HepG2 (cell line): ENCODE measurements around the gene CD164L2. TPM values are rescaled to one million over a fixed set of nuclear protein-coding genes. Genes with fewer than 3 reads are reported as not detected.

Source experiments
- ATAC-seq: fragments of 200-7000 bp; cut with Tn5 transposase; 3 replicates; pipeline ENCODE4 v1.9.1; 2020; ENCODE audit warnings: mild to moderate bottlenecking, moderate library complexity
- BruUV-seq: library from RNA; stranded (reverse); fragments of 400-500 nt; replicated peaks from 2 replicates; lab custom pipeline; 2021; lab: Mats Ljungman, UMichigan
- CTCF ChIA-PET: fragments of 300-600 bp; formaldehyde crosslinking; extraction: SDS; loops from one replicate; lab custom pipeline; 2021; ENCODE audit warnings: low total read pairs, inconsistent platforms, low intra/inter-chr PET ratio; lab: Yijun Ruan, JAX
- POLR2A ChIA-PET: fragments of 350-600 bp; sonication (Branson Sonifier 250); formaldehyde crosslinking; loops from one replicate; lab custom pipeline; 2020; ENCODE audit warnings: antibody characterized with exemption, inconsistent platforms; lab: Yijun Ruan, JAX
- DNase-seq: peaks from one replicate; pipeline ENCODE4 v3.0.0-alpha.2; 2015; ENCODE audit warnings: low spot score
- FAIRE-seq: peaks from 3 replicates; lab custom pipeline; 2011; peaks lifted over from hg19 to GRCh38; lab: Jason Lieb, UNC
- H2AFZ ChIP-seq: one replicate; pipeline ENCODE4 v1.6.1; 2011; ENCODE audit warnings: low read length, inconsistent platforms
- H3K27ac ChIP-seq: fragments of 300-600 bp; 3 replicates; pipeline ENCODE4 v1.8.0; 2011; ENCODE audit warnings: mixed run types, mild to moderate bottlenecking, mixed read lengths, low read length, inconsistent platforms; ENCODE audit not compliant: insufficient read depth; ENCODE audit errors: extremely low read length
- H3K27me3 ChIP-seq, 2 experiments: fragments of 200-600 bp in 1 of 2; 2 replicates in 1 of 2; 3 replicates in 1 of 2; pipeline versions ENCODE4 v1.6.0 to v1.8.0; 2011; ENCODE audit warnings: low read length in 2 of 2, mild to moderate bottlenecking in 2 of 2, moderate library complexity in 2 of 2, inconsistent platforms in 1 of 2; ENCODE audit not compliant: insufficient read depth in 2 of 2, control insufficient read depth in 1 of 2
- H3K36me3 ChIP-seq, 2 experiments: fragments of 200-600 bp in 1 of 2; replicated peaks in 1 of 2; 2 replicates in 1 of 2; 3 replicates in 1 of 2; pipeline versions ENCODE4 v1.5.1 to v1.8.0; 2011; ENCODE audit warnings: low read length in 2 of 2, inconsistent platforms in 1 of 2; ENCODE audit not compliant: insufficient read depth in 2 of 2, control insufficient read depth in 1 of 2
- H3K4me1 ChIP-seq: 2 replicates; pipeline ENCODE4 v1.5.1; 2012; ENCODE audit warnings: low read length, inconsistent platforms; ENCODE audit not compliant: insufficient read depth
- H3K4me2 ChIP-seq: 2 replicates; pipeline ENCODE4 v1.6.0; 2011; ENCODE audit warnings: low read depth, low read length, inconsistent platforms
- H3K4me3 ChIP-seq, 3 experiments: fragments of 200-600 bp in 1 of 3; sonication (generic), shearing (Covaris generic) in 1 of 3; replicated peaks in 1 of 3; 2 replicates each; pipeline ENCODE4 v1.5.1; 2011 to 2016; ENCODE audit warnings: low read length in 3 of 3, inconsistent platforms in 2 of 3, low read depth in 2 of 3, mild to moderate bottlenecking in 2 of 3, control low read depth in 1 of 3, mixed read lengths in 1 of 3; ENCODE audit not compliant: insufficient read depth in 1 of 3
- H3K79me2 ChIP-seq: one replicate; pipeline ENCODE4 v1.6.1; 2011; ENCODE audit warnings: low read length, inconsistent platforms; ENCODE audit not compliant: insufficient read depth
- H3K9ac ChIP-seq: 2 replicates; pipeline ENCODE4 v1.6.0; 2011; ENCODE audit warnings: mild to moderate bottlenecking, low read depth, low read length, inconsistent platforms; ENCODE audit not compliant: insufficient read depth
- H3K9me3 ChIP-seq: 2 replicates; pipeline ENCODE4 v1.5.1; 2012; ENCODE audit warnings: mild to moderate bottlenecking, low read length
- H4K20me1 ChIP-seq: 2 replicates; pipeline ENCODE4 v1.6.0; 2011; ENCODE audit warnings: inconsistent platforms, mild to moderate bottlenecking, low read length, moderate library complexity; ENCODE audit not compliant: insufficient read depth
- ARNT2 ChIP-seq: sonication (generic); formaldehyde crosslinking; IDR thresholded peaks from 2 replicates; pipeline ENCODE4 v1.8.0; 2022; ENCODE audit warnings: mild to moderate bottlenecking, low read depth, missing genetic modification reagents, moderate library complexity
- ATF1 ChIP-seq: IDR thresholded peaks from 2 replicates; pipeline ENCODE4 v1.6.1; 2016; ENCODE audit warnings: mild to moderate bottlenecking, control low read depth
- CBFB ChIP-seq: sonication (generic); formaldehyde crosslinking; IDR thresholded peaks from 2 replicates; pipeline ENCODE4 v1.4.0; 2020; ENCODE audit warnings: missing genetic modification reagents
- FOXM1 ChIP-seq: sonication (generic); formaldehyde crosslinking; IDR thresholded peaks from 2 replicates; pipeline ENCODE4 v1.5.0; 2020; ENCODE audit warnings: missing genetic modification reagents
- IRF2 ChIP-seq: IDR thresholded peaks from 2 replicates; pipeline ENCODE4 v1.6.1; 2018; ENCODE audit warnings: missing genetic modification reagents, missing compliant biosample characterization
- KDM6A ChIP-seq: IDR thresholded peaks from 2 replicates; pipeline ENCODE4 v1.6.1; 2016; ENCODE audit warnings: low read depth
- NBN ChIP-seq: fragments of 450-650 bp; conservative IDR thresholded peaks from 2 replicates; pipeline ENCODE4 v1.6.1; 2017
- NFIC ChIP-seq: IDR thresholded peaks from 2 replicates; pipeline ENCODE4 v1.6.1; 2012; ENCODE audit warnings: mild to moderate bottlenecking, low read length, inconsistent platforms
- RNF2 ChIP-seq: fragments of 450-650 bp; conservative IDR thresholded peaks from 2 replicates; pipeline ENCODE4 v1.6.1; 2016; ENCODE audit warnings: low read depth
- ZBTB3 ChIP-seq: sonication (generic); formaldehyde crosslinking; IDR thresholded peaks from 2 replicates; pipeline ENCODE4 v1.4.0; 2020; ENCODE audit warnings: low read depth, mild to moderate bottlenecking, moderate library complexity, missing genetic modification reagents, borderline replicate concordance
- ZFP36 ChIP-seq: fragments of 150-350 bp; IDR thresholded peaks from 2 replicates; pipeline ENCODE4 v1.6.1; 2018; ENCODE audit warnings: borderline replicate concordance, low read length, low read depth; ENCODE audit not compliant: partially characterized antibody
- WGBS: methylation state at CpG from one replicate; pipeline ENCODE4 v1.1.6; 2017; ENCODE audit warnings: low lambda C conversion rate; 5-methylcytosine and 5-hydroxymethylcytosine counted together
- in situ Hi-C: cut with HindIII; loops from 2 replicates; pipeline ENCODE4 v1.10.0; 2017; ENCODE audit warnings: low pct_unique_long_range_greater_than_20kb; ENCODE audit not compliant: extremely low pct_ligation_motif_present
- intact Hi-C: fragments of 100-400 bp; cut with micrococcal nuclease; formaldehyde crosslinking; loops from one replicate; pipeline ENCODE4 v1.10.0; 2022; ENCODE audit not compliant: unreplicated experiment
- polyA plus RNA-seq, 8 experiments: library from polyadenylated mRNA; depleted of rRNA in 3 of 8; stranded (reverse) in 7 of 8; unstranded in 1 of 8; fragments of >200 nt; fragmentation: Illumina TruSeq in 4 of 8; extraction: Trizol in 4 of 8; gene quantifications; 2 replicates each; pipeline versions ENCODE4 v1.2.1 to v1.2.3, GENCODE V29; 2011 to 2016; ENCODE audit warnings: low read depth in 4 of 8, missing spikeins in 1 of 8, mixed read lengths in 1 of 8; ENCODE audit not compliant: insufficient read depth in 1 of 8
- total RNA-seq, 5 experiments: library from RNA; depleted of rRNA; stranded (reverse); fragments of >200 nt; fragmentation: Illumina TruSeq; extraction: Trizol; gene quantifications; 2 replicates each; pipeline ENCODE4 v1.2.3, GENCODE V29; 2016; ENCODE audit warnings: low read depth in 1 of 5
- TF ChIP-seq, protein P1 (sequence below): fragments of 450-650 bp; IDR thresholded peaks from 2 replicates; pipeline ENCODE4 v1.6.1; 2016
- TF ChIP-seq, protein P2 (sequence below): sonication (generic); formaldehyde crosslinking; IDR thresholded peaks from 2 replicates; pipeline ENCODE4 v1.4.0; 2020; ENCODE audit warnings: missing genetic modification reagents

The CD164L2 gene
- total and polyA plus RNA-seq, 2 of the 13 experiments (the other 11 are each of a cell fraction or from before 2014, with no cell fraction given): not detected

DNA sequence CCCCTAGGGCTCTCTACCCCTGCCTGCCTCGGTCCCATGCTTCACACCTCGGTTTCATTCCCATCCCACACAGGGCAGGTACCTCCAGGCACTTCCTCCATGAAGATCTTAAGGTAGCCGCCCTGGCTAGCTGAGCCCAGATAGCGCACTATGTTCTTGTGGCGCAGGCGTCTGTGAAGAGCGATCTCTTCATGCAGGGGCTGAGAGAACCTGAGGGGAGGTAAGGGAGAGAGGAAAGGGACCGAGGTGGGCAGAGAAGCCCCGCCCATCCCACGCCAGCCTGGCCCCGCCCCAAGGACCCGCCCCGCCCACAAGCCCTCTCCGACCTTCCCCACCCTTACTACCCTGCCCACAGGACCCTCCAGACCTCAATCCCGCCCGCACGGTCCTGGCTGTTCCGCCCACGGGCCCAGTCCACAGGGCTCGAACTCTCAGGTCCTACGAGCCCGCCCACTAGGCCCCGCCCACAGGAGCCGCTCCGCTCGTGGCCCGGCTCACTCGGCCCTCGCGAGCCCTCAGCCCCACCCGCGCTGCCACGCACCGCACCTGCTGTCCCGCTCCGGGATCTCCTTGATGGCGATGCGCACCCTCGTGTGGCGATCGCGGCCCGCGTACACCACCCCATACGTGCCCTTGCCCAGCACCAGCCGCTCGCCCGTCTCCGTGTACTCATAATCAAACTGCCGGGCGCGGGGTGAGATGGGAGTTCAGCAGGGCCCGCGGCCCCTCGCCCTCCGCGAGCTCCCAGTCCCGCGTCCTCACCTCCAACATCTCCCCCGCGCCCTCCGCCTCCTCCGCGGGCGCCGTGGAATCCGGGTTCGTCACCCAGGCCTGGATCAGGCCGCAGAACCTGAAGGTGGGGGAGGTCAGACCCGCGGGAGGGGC lies 22.7 kb downstream of the CD164L2 start:
- H3K9ac ChIP-seq: no peak overlapping the region
- no peak overlapping the region for H3K27ac ChIP-seq
- H2AFZ ChIP-seq: no peak overlapping the region
- no peak overlapping the region for H3K4me2 ChIP-seq
- ATAC-seq (no peak), FAIRE-seq (no peak), DNase-seq (no peak)
- BruUV-seq: no TSS peak
- intact Hi-C loops (no loop called here), in situ Hi-C loops (no loop called here)
- ChIA-PET POLR2A (no interaction called here), CTCF (no interaction called here)
- 0 out of 5 replicates have a peak, but pooled peaks cover 0 to 2% of the 10 kb centered on the region in 2 experiments for H3K36me3 ChIP-seq
- H4K20me1 ChIP-seq: no peaks in the 10 kb centered on the region
- WGBS: 92% methylated on average over 62 of the region's 71 CpGs
- no peaks in the 10 kb centered on the region for H3K27me3 ChIP-seq
- no peak overlapping the region for H3K4me3 ChIP-seq
- H3K4me1 ChIP-seq: peaks cover 22% of the 10 kb centered on the region
- H3K9me3 ChIP-seq: no peaks in the 10 kb centered on the region
- H3K79me2 ChIP-seq: no peaks in the 10 kb centered on the region
- TF ChIP-seq IRF2: no peak
- TF ChIP-seq CBFB: no peak
- no peak for TF ChIP-seq ARNT2 (CRISPR knock-in tag)
- TF ChIP-seq NBN: no peak
- TF ChIP-seq RNF2: no peak
- TF ChIP-seq, all 625 proteins: peak for 0

DNA sequence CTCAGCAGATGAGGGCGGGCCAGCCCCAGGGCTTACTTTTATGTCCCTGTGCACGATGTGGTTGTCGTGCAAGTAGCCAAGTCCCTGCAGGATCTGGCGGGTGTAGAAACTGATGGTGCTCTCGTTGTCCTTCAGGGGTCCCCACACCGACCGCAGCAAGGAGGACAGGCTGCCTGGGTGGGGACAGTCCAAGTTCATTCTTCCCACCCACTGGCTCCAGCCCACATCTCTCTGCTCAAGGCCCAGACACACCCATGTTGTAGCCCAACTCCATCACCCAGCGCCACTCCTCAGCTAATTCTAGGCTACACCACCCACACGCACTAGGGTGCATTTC lies 23.3 kb downstream of the CD164L2 start:
- Histone ChIP-seq H3K9me3 (no peaks in the 10 kb centered on the region), H3K4me2 (no peak overlapping the region), H4K20me1 (no peaks in the 10 kb centered on the region), H3K4me1 (peaks cover 16% of the 10 kb centered on the region), H3K79me2 (no peaks in the 10 kb centered on the region), H3K9ac (no peak overlapping the region), H3K36me3 (0 out of 5 replicates have a peak, but pooled peaks cover 0 to 2% of the 10 kb centered on the region in 2 experiments), H3K27ac (no peak overlapping the region), H2AFZ (no peak overlapping the region), H3K27me3 (no peaks in the 10 kb centered on the region), H3K4me3 (no peak overlapping the region)
- ATAC-seq (no peak), FAIRE-seq (no peak), DNase-seq (no peak)
- WGBS: 94% methylated on average over 8 of the region's 9 CpGs
- no TSS peak for BruUV-seq
- in situ Hi-C loops: loop anchor here (5.0 kb wide), 1 partner anchor 33 kb away; the partner anchor contains the start of gene GPR3
- ChIA-PET CTCF (no interaction called here), POLR2A (no interaction called here)
- intact Hi-C loops: no loop called here
- no peak for TF ChIP-seq KDM6A (CRISPR knock-in tag)
- no peak for TF ChIP-seq ATF1
- TF ChIP-seq ZFP36: no peak
- TF ChIP-seq, protein P1, sequence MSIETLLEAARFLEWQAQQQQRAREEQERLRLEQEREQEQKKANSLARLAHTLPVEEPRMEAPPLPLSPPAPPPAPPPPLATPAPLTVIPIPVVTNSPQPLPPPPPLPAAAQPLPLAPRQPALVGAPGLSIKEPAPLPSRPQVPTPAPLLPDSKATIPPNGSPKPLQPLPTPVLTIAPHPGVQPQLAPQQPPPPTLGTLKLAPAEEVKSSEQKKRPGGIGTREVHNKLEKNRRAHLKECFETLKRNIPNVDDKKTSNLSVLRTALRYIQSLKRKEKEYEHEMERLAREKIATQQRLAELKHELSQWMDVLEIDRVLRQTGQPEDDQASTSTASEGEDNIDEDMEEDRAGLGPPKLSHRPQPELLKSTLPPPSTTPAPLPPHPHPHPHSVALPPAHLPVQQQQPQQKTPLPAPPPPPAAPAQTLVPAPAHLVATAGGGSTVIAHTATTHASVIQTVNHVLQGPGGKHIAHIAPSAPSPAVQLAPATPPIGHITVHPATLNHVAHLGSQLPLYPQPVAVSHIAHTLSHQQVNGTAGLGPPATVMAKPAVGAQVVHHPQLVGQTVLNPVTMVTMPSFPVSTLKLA: no peak
- no peak for TF ChIP-seq NFIC
- TF ChIP-seq ZBTB3 (CRISPR knock-in tag): no peak
- TF ChIP-seq, protein P2, sequence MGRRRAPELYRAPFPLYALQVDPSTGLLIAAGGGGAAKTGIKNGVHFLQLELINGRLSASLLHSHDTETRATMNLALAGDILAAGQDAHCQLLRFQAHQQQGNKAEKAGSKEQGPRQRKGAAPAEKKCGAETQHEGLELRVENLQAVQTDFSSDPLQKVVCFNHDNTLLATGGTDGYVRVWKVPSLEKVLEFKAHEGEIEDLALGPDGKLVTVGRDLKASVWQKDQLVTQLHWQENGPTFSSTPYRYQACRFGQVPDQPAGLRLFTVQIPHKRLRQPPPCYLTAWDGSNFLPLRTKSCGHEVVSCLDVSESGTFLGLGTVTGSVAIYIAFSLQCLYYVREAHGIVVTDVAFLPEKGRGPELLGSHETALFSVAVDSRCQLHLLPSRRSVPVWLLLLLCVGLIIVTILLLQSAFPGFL: no peak
- no peak for TF ChIP-seq FOXM1 (CRISPR knock-in tag)
